Measurements from ENCODE around the gene ZNF385C. TPM values are rescaled to one million over a fixed set of nuclear protein-coding genes. Genes with fewer than 3 reads are reported as not detected.

The ZNF385C gene
- total RNA-seq, 6 experiments from 2014 or later, result 0.11 to 1.2 (median 0.11) TPM; not detected in 3

DNA sequence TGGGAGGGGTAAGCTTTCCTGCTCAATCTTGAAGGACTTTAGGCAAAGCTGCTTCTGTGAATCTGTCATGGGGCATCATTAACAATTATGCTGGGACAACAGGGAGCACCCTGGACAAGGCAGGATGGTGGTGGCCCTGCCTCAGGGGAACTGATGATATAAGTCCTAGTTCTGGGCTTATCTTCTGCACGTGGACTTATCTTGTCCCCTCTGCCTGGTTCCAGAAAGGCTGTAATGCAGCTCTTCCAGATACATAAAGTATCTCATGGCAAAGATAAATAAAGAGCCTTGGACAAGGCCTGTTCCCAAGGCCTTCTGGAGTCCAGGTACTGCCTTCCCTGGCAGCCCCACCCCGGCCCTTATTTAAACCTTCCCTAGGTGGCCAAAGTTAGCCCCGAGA is 6.0 kb upstream of the ZNF385C start:
- Histone ChIP-seq H3K27me3 (no peaks in the 10 kb centered on the region), H3K4me3 (no peak overlapping the region), H3K27ac (no peak overlapping the region), H3K4me1 (peaks cover 0 to 19% (median 4%) of the 10 kb centered on the region in 4 donors), H3K36me3 (peaks cover 0 to 24% (median 0%) of the 10 kb centered on the region in 4 donors), H3K9me3 (no peaks in the 10 kb centered on the region)
- DNase-seq, result no peak
- TF ChIP-seq POLR2A (IDR thresholded peaks at IDR 0.05), result no peak
- TF ChIP-seq, protein P1, sequence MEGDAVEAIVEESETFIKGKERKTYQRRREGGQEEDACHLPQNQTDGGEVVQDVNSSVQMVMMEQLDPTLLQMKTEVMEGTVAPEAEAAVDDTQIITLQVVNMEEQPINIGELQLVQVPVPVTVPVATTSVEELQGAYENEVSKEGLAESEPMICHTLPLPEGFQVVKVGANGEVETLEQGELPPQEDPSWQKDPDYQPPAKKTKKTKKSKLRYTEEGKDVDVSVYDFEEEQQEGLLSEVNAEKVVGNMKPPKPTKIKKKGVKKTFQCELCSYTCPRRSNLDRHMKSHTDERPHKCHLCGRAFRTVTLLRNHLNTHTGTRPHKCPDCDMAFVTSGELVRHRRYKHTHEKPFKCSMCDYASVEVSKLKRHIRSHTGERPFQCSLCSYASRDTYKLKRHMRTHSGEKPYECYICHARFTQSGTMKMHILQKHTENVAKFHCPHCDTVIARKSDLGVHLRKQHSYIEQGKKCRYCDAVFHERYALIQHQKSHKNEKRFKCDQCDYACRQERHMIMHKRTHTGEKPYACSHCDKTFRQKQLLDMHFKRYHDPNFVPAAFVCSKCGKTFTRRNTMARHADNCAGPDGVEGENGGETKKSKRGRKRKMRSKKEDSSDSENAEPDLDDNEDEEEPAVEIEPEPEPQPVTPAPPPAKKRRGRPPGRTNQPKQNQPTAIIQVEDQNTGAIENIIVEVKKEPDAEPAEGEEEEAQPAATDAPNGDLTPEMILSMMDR (IDR thresholded peaks at IDR 0.05), result no peak
- no peak for ATAC-seq
- WGBS (ENCODE audit: insufficient coverage, low coverage, low lambda C conversion rate, missing lambda C conversion rate), result 83% methylated on average over 1 of the region's 3 CpGs
- intact Hi-C loops (cut with DNase I), result loop anchor here in 1 of 2 donors (5.0 kb wide), 1 partner anchor 37 kb away; no protein-coding TSS in a partner anchor

DNA sequence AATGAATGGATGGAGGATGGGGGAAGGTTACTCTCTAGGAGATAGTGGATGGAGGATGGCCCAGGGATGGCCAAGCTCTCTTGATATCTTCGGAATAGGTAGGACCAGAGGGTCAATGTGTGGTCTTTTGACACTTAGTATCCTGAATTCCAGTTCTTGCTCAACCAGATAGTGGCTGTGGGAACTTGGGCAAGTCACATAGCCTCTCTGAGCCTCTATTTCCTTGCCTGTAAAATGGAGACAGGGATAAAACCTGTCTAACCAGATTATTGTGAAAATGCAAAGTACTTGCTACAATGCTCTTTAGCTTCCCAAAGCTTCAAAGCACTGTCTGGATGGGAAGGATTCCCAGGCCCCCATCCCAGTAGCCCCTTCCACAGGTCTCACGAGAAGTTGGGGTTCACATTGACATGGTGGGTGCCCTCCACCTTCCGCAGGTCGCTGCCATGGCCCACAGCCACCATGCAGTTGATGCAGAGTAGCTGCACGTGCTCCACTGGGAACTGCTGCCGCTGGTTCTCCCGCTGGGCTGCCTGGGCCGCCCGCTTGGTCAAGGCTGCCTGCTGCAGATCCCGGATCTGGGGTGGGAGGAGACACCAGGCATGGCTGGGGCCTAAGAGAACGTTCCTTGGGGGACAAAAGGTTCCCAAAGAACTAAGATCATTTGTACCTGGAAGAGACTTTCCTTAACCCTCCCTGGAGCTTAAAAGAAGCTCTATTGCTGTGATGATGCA is 5.1 kb upstream of the ZNF385C start:
- no peak for TF ChIP-seq POLR2A (IDR thresholded peaks at IDR 0.05)
- TF ChIP-seq, protein P1 (IDR thresholded peaks at IDR 0.05), result no peak
- peaks cover 0 to 24% (median 0%) of the 10 kb centered on the region in 4 donors for H3K36me3 ChIP-seq
- H3K4me3 ChIP-seq, result no peak overlapping the region
- H3K27ac ChIP-seq, result no peak overlapping the region
- 60% methylated on average over 1 of the region's 11 CpGs for WGBS (ENCODE audit: insufficient coverage, low coverage, low lambda C conversion rate, missing lambda C conversion rate)
- DNase-seq (no peak), ATAC-seq (no peak)
- intact Hi-C loops (cut with DNase I), result loop anchor here in 1 of 2 donors (5.0 kb wide), 1 partner anchor 36 kb away; no protein-coding TSS in a partner anchor
- H3K27me3 ChIP-seq, result no peaks in the 10 kb centered on the region
- peaks cover 0 to 12% (median 0%) of the 10 kb centered on the region in 4 donors for H3K4me1 ChIP-seq
- no peaks in the 10 kb centered on the region for H3K9me3 ChIP-seq

DNA sequence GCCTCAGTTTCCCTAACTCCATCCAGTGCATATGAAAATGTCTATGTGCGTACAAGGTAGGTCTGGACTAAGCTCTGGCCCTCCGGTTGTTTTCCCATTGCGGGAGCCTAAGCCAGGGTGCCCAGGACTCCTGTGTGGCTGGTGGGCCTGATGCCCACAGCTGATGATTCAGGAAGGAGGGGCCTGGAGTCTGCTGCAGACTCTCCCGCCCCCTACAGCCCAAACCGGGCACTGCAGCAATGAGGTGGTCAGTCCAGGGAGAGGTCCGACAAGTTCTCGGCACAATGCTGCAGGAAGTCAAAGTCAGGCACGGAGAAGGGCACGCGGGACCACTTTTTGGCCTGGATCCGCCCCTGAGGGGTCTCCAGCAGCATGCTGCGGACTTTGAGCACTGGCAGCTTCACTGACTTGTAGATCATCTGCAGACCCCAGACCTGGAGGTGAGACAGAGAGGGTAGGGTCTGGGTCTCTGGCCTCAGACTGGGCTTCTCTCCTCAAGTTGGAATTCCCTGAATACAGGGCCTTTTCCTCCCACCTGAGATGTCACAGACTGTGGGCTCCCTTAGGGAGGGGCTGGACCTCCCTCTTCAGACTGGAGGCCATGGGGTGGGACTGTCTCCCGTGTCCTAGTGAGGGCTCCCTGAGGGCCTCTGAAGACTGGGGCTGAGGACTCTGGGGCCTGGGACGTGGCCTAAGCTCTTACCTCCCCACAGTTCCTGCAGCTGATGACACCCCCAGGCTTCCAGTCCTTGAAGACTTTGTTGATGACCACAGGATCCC is 3.4 kb upstream of the ZNF385C start:
- no peak overlapping the region for H3K27ac ChIP-seq
- peaks cover 0 to 6% (median 0%) of the 10 kb centered on the region in 4 donors for H3K4me1 ChIP-seq
- no peak for TF ChIP-seq POLR2A (IDR thresholded peaks at IDR 0.05)
- TF ChIP-seq, protein P1 (IDR thresholded peaks at IDR 0.05), result peak; percentile 75 to 90 (median 80)
- H3K27me3 ChIP-seq, result no peaks in the 10 kb centered on the region
- ATAC-seq (peak; percentile 73 to 89 (median 84)), DNase-seq (peak; percentile 68 to 72 (median 71))
- intact Hi-C loops (cut with DNase I), result loop anchor here in 1 of 2 donors (5.0 kb wide), 1 partner anchor 34 kb away; no protein-coding TSS in a partner anchor
- no peaks in the 10 kb centered on the region for H3K9me3 ChIP-seq
- peaks cover 0 to 24% (median 0%) of the 10 kb centered on the region in 4 donors for H3K36me3 ChIP-seq
- 36% methylated on average over 5 of the region's 14 CpGs for WGBS (ENCODE audit: insufficient coverage, low coverage, low lambda C conversion rate, missing lambda C conversion rate)
- no peak overlapping the region for H3K4me3 ChIP-seq

DNA sequence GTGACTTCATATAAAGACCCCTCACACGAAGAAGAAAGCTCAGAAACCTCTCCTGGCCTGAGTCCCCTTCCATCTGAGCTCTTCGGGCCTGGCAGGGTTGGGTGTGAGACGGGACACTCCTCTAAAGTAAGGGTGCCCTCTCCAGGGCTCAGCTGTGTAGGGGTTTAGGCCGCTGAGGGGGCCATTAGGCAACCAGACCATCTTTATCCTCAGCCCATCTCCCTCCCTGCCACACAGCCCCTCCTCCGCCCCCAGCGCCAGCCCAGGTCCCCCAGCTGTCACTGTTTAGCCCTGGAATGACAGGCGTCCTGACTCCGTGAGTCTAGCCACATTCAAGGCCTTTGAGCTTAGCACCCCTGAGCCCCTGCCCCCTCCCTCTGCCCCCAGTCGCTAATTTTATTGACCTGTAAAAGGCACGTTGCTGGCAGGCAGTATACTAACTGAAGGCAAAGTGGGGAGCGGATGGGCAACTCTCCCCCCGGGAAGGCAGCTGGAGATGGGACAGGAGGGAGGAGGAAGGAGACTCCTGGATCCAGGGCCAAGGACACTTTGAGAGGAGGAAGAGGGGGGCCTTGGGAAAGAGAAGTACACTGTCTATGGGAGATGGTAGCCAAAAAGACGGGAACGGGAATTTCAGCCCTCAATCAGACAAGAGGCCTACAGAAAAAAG is 592 bp upstream of the ZNF385C start:
- H3K4me1 ChIP-seq, result peaks cover 0 to 15% (median 0%) of the 10 kb centered on the region in 4 donors

More for the DNA sequence above, 592 bp upstream of the ZNF385C start:
- DNase-seq (no peak), ATAC-seq (peak in 1 of 4 donors; percentile 6)
- 56% methylated on average over 8 of the region's 14 CpGs for WGBS (ENCODE audit: insufficient coverage, low coverage, low lambda C conversion rate, missing lambda C conversion rate)
- Histone ChIP-seq H3K4me3 (no peak overlapping the region), H3K9me3 (no peaks in the 10 kb centered on the region), H3K27me3 (no peaks in the 10 kb centered on the region), H3K27ac (no peak overlapping the region), H3K36me3 (peaks cover 0 to 7% (median 0%) of the 10 kb centered on the region in 4 donors)
- intact Hi-C loops (cut with DNase I), result no loop called here
- TF ChIP-seq, protein P1 (IDR thresholded peaks at IDR 0.05), result no peak
- TF ChIP-seq POLR2A (IDR thresholded peaks at IDR 0.05), result no peak
